ENCODE data around the gene KCNQ1.

GRCh38 chr11:2820976-2821375 lies 376.2 kb downstream of the KCNQ1 start:
- TF ChIP-seq CTCF (IDR thresholded peaks at IDR 0.05), result no peak
- TF ChIP-seq POLR2A (IDR thresholded peaks at IDR 0.05), result no peak

Measured in body of pancreas (tissue), 4 donors.